Astrocyte (in vitro differentiated cells and primary cell): ENCODE results near the gene CIITA. TPM values are rescaled to one million over a fixed set of nuclear protein-coding genes. Genes with fewer than 3 reads are reported as not detected.

Source experiments
- DNase-seq: peaks from one replicate; pipeline ENCODE4 v3.0.0-alpha.2; 2010; ENCODE audit warnings: low read depth
- FAIRE-seq: peaks from 2 replicates; lab custom pipeline; 2011; peaks lifted over from hg19 to GRCh38; lab: Jason Lieb, UNC
- H2AFZ ChIP-seq: 2 replicates; pipeline ENCODE4 v1.6.0; 2012; ENCODE audit warnings: low read depth, low read length, inconsistent platforms
- H3K27ac ChIP-seq: 2 replicates; pipeline ENCODE4 v1.5.1; 2011; ENCODE audit warnings: low read depth, low read length, inconsistent platforms
- H3K27me3 ChIP-seq: 2 replicates; pipeline ENCODE4 v1.6.0; 2011; ENCODE audit warnings: low read length, inconsistent platforms; ENCODE audit not compliant: insufficient read depth
- H3K36me3 ChIP-seq: 2 replicates; pipeline ENCODE4 v1.5.1; 2011; ENCODE audit warnings: low read length, inconsistent platforms; ENCODE audit not compliant: insufficient read depth
- H3K4me1 ChIP-seq: 2 replicates; pipeline ENCODE4 v1.5.1; 2011; ENCODE audit warnings: low read length, inconsistent platforms; ENCODE audit not compliant: insufficient read depth
- H3K4me2 ChIP-seq: 2 replicates; pipeline ENCODE4 v1.6.0; 2012; ENCODE audit warnings: low read length, inconsistent platforms
- H3K4me3 ChIP-seq: 2 replicates; pipeline ENCODE4 v1.5.1; 2011; ENCODE audit warnings: low read depth, mild to moderate bottlenecking, low read length, inconsistent platforms; ENCODE audit not compliant: insufficient read depth
- H3K79me2 ChIP-seq: 2 replicates; pipeline ENCODE4 v1.6.0; 2012; ENCODE audit warnings: mild to moderate bottlenecking, low read length, inconsistent platforms; ENCODE audit not compliant: insufficient read depth
- H3K9ac ChIP-seq: 2 replicates; pipeline ENCODE4 v1.6.0; 2012; ENCODE audit warnings: mild to moderate bottlenecking, low read length, inconsistent platforms
- H3K9me3 ChIP-seq: 2 replicates; pipeline ENCODE4 v1.5.1; 2012; ENCODE audit warnings: low read depth, mild to moderate bottlenecking, low read length, inconsistent platforms; ENCODE audit not compliant: insufficient read depth
- H4K20me1 ChIP-seq: 2 replicates; pipeline ENCODE4 v1.6.0; 2012; ENCODE audit warnings: low read length, inconsistent platforms; ENCODE audit not compliant: insufficient read depth
- H3K27ac Mint-ChIP-seq: one replicate; pipeline ENCODE4 v1.8.0; 2021; ENCODE audit warnings: mild to moderate bottlenecking, mixed read lengths; ENCODE audit not compliant: unreplicated experiment
- H3K27me3 Mint-ChIP-seq: one replicate; pipeline ENCODE4 v1.8.0; 2021; ENCODE audit warnings: low read depth, mixed read lengths; ENCODE audit not compliant: unreplicated experiment
- H3K36me3 Mint-ChIP-seq: one replicate; pipeline ENCODE4 v1.8.0; 2021; ENCODE audit warnings: low read depth, mixed read lengths; ENCODE audit not compliant: unreplicated experiment
- H3K4me1 Mint-ChIP-seq: one replicate; pipeline ENCODE4 v1.8.0; 2021; ENCODE audit warnings: low read depth, mixed read lengths; ENCODE audit not compliant: unreplicated experiment
- H3K4me3 Mint-ChIP-seq: one replicate; pipeline ENCODE4 v1.8.0; 2021; ENCODE audit warnings: mild to moderate bottlenecking, moderate library complexity, mixed read lengths; ENCODE audit not compliant: unreplicated experiment
- H3K9me3 Mint-ChIP-seq: one replicate; pipeline ENCODE4 v1.8.0; 2021; ENCODE audit warnings: mild to moderate bottlenecking, mixed read lengths; ENCODE audit not compliant: unreplicated experiment
- EZH2 ChIP-seq: IDR thresholded peaks from 2 replicates; pipeline ENCODE4 v1.6.1; 2012; ENCODE audit warnings: mild to moderate bottlenecking, low read length, inconsistent platforms; ENCODE audit not compliant: insufficient read depth
- total RNA-seq: library from RNA; stranded (reverse); gene quantifications from 2 replicates; pipeline ENCODE4 v1.2.1, GENCODE V29; 2021
- TF ChIP-seq, protein P1 (sequence below): IDR thresholded peaks from 2 replicates; pipeline ENCODE4 v1.5.1; 2011; ENCODE audit warnings: low read depth, mild to moderate bottlenecking, inconsistent platforms, low read length, moderate library complexity; ENCODE audit not compliant: insufficient read depth

Gene CIITA
- total RNA-seq, 1 donor from 2014 or later = not detected

DNA sequence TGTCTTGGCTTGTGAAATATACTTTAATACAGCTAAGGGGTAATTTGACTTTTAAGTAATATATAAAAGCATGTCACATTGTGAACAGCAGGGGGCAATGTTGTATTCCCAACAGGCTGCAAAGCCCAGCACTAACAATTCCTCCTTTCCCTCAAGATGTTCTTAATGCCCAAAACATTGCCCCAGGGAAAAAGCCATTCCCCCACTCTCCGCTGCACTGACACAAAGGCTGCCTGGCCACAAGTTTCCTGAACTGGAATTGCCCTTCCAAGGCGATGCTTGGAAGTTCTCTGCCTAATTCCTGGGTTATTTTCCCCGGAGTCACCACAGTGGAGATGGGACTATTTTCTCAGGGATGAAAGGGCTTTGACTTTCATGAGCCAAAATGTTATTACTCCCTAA lies 94.6 kb downstream of the CIITA start:
- Histone ChIP-seq H3K36me3 (no peaks in the 10 kb centered on the region), H3K4me2 (peak overlapping the region; percentile 48), H3K27me3 (no peaks in the 10 kb centered on the region), H3K9me3 (no peaks in the 10 kb centered on the region), H4K20me1 (peaks cover 4% of the 10 kb centered on the region), H2AFZ (no peak overlapping the region), H3K79me2 (no peaks in the 10 kb centered on the region), H3K4me1 (peaks cover 6% of the 10 kb centered on the region), H3K27ac (peak overlapping the region; percentile 20), H3K9ac (no peak overlapping the region), H3K4me3 (no peak overlapping the region)
- Mint-ChIP-seq H3K36me3 (peaks cover 17% of the 10 kb centered on the region), H3K4me1 (peaks cover 7% of the 10 kb centered on the region), H3K27ac (no peak overlapping the region), H3K9me3 (no peaks in the 10 kb centered on the region), H3K27me3 (no peaks in the 10 kb centered on the region), H3K4me3 (no peak overlapping the region)
- no peak for TF ChIP-seq EZH2
- TF ChIP-seq, protein P1, sequence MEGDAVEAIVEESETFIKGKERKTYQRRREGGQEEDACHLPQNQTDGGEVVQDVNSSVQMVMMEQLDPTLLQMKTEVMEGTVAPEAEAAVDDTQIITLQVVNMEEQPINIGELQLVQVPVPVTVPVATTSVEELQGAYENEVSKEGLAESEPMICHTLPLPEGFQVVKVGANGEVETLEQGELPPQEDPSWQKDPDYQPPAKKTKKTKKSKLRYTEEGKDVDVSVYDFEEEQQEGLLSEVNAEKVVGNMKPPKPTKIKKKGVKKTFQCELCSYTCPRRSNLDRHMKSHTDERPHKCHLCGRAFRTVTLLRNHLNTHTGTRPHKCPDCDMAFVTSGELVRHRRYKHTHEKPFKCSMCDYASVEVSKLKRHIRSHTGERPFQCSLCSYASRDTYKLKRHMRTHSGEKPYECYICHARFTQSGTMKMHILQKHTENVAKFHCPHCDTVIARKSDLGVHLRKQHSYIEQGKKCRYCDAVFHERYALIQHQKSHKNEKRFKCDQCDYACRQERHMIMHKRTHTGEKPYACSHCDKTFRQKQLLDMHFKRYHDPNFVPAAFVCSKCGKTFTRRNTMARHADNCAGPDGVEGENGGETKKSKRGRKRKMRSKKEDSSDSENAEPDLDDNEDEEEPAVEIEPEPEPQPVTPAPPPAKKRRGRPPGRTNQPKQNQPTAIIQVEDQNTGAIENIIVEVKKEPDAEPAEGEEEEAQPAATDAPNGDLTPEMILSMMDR = peak; percentile 73
- FAIRE-seq = no peak
- DNase-seq = peak; percentile 69

DNA sequence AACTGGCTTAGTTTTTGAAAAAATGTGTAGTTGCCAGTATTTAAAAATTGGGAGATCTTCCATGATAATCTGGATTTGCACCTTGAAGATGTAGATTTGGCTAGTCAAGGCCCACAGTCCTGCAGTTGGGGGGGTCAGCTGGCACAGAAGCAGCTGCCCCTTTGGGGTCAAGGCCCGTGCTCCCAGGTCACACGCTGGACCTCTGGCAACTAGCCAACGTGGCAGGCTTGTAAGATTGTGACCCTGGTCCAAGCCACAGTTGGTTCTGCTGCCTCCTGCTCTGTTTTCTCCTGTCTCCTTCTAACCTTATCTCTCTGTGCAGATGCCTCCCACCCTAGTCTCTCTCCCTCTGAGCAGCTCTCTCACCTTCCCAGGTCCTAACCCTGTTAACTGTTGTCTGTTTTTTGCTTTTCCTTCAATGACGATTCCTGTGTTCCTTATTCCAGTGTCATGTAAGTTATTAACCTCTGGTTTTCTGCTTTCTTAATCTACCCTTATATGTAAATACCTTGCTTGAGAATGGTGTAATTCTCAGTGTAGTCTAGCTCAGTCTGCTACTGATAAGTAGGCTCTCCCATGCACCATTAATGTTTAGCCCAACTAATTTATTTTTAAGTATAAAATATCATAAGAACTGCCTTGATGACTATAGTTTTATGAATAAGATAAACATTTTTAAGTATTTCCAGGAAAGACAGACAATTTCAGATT lies 95.3 kb downstream of the CIITA start:
- Histone ChIP-seq H3K9me3 (no peaks in the 10 kb centered on the region), H3K27me3 (no peaks in the 10 kb centered on the region), H3K36me3 (no peaks in the 10 kb centered on the region), H3K4me1 (peaks cover 6% of the 10 kb centered on the region), H3K79me2 (no peaks in the 10 kb centered on the region), H3K4me3 (no peak overlapping the region), H2AFZ (no peak overlapping the region), H3K9ac (no peak overlapping the region), H4K20me1 (peaks cover 4% of the 10 kb centered on the region), H3K27ac (no peak overlapping the region), H3K4me2 (no peak overlapping the region)
- FAIRE-seq (no peak), DNase-seq (no peak)
- TF ChIP-seq, protein P1 = no peak
- TF ChIP-seq EZH2 = no peak
- Mint-ChIP-seq H3K4me1 (peaks cover 7% of the 10 kb centered on the region), H3K27ac (peak overlapping the region; percentile 14), H3K4me3 (no peak overlapping the region), H3K36me3 (peaks cover 13% of the 10 kb centered on the region), H3K9me3 (no peaks in the 10 kb centered on the region), H3K27me3 (no peaks in the 10 kb centered on the region)

- no peak overlapping the region for H3K27ac Mint-ChIP-seq
- H4K20me1 ChIP-seq = peaks cover 4% of the 10 kb centered on the region
- no peak overlapping the region for H3K4me2 ChIP-seq
- no peak overlapping the region for H3K4me3 ChIP-seq
- FAIRE-seq (no peak), DNase-seq (no peak)
- TF ChIP-seq EZH2 = no peak
- TF ChIP-seq, protein P1 = no peak
- H2AFZ ChIP-seq = no peak overlapping the region
- H3K4me1 ChIP-seq = peaks cover 6% of the 10 kb centered on the region
- H3K9me3 Mint-ChIP-seq = no peaks in the 10 kb centered on the region
- H3K36me3 ChIP-seq = peaks cover under 1% of the 10 kb centered on the region
- no peaks in the 10 kb centered on the region for H3K9me3 ChIP-seq
- H3K27me3 Mint-ChIP-seq = no peaks in the 10 kb centered on the region
- no peaks in the 10 kb centered on the region for H3K79me2 ChIP-seq
- peaks cover 12% of the 10 kb centered on the region for H3K36me3 Mint-ChIP-seq
- H3K4me3 Mint-ChIP-seq = no peak overlapping the region
- peaks cover 7% of the 10 kb centered on the region for H3K4me1 Mint-ChIP-seq
- H3K27ac ChIP-seq = no peak overlapping the region
- no peaks in the 10 kb centered on the region for H3K27me3 ChIP-seq
- no peak overlapping the region for H3K9ac ChIP-seq
Observed at GRCh38 chr16:10972819-10973464, 95.9 kb downstream of the CIITA start.
